ENCODE data around the gene SRCAP.

SRCAP gene

GRCh38 chr16:30750201-30750600 is 51.2 kb downstream of the SRCAP start:
- Mint-ChIP-seq H3K4me3 (peak overlapping the region; percentile 78), H3K27ac (no peak overlapping the region)

GRCh38 chr16:30750876-30751465 is 52.0 kb downstream of the SRCAP start:
- Mint-ChIP-seq H3K27me3 (no peaks in the 10 kb centered on the region), H3K9me3 (no peaks in the 10 kb centered on the region), H3K27ac (no peak overlapping the region), H3K4me1 (peaks cover 18% of the 10 kb centered on the region), H3K4me3 (no peak overlapping the region), H3K36me3 (no peaks in the 10 kb centered on the region)

More at GRCh38 chr16:30750201-30750600, 51.2 kb downstream of the SRCAP start:
- Mint-ChIP-seq H3K9me3 (no peaks in the 10 kb centered on the region), H3K36me3 (no peaks in the 10 kb centered on the region), H3K4me1 (peaks cover 18% of the 10 kb centered on the region), H3K27me3 (no peaks in the 10 kb centered on the region)

GRCh38 chr16:30753596-30753995 is 54.6 kb downstream of the SRCAP start:
- H3K4me1 Mint-ChIP-seq = peaks cover 10% of the 10 kb centered on the region
- H3K36me3 Mint-ChIP-seq = peaks cover 2% of the 10 kb centered on the region
- H3K4me3 Mint-ChIP-seq = no peak overlapping the region
- H3K27me3 Mint-ChIP-seq = no peaks in the 10 kb centered on the region
- H3K27ac Mint-ChIP-seq = no peak overlapping the region
- H3K9me3 Mint-ChIP-seq = no peaks in the 10 kb centered on the region

GRCh38 chr16:30755955-30756780 is 57.2 kb downstream of the SRCAP start:
- H3K4me3 Mint-ChIP-seq = no peak overlapping the region
- peaks cover 2% of the 10 kb centered on the region for H3K36me3 Mint-ChIP-seq
- H3K27ac Mint-ChIP-seq = no peak overlapping the region
- H3K27me3 Mint-ChIP-seq = no peaks in the 10 kb centered on the region
- no peaks in the 10 kb centered on the region for H3K9me3 Mint-ChIP-seq
- peaks cover 8% of the 10 kb centered on the region for H3K4me1 Mint-ChIP-seq

GRCh38 chr16:30756781-30757100 is 57.8 kb downstream of the SRCAP start:
- H3K4me1 Mint-ChIP-seq = peaks cover 9% of the 10 kb centered on the region
- H3K27me3 Mint-ChIP-seq = no peaks in the 10 kb centered on the region
- H3K9me3 Mint-ChIP-seq = no peaks in the 10 kb centered on the region
- H3K4me3 Mint-ChIP-seq = no peak overlapping the region
- H3K27ac Mint-ChIP-seq = no peak overlapping the region
- peaks cover 2% of the 10 kb centered on the region for H3K36me3 Mint-ChIP-seq

GRCh38 chr16:30757316-30757715 is 58.3 kb downstream of the SRCAP start:
- no peaks in the 10 kb centered on the region for H3K9me3 Mint-ChIP-seq
- H3K36me3 Mint-ChIP-seq = peaks cover 2% of the 10 kb centered on the region
- no peak overlapping the region for H3K27ac Mint-ChIP-seq
- H3K4me1 Mint-ChIP-seq = peaks cover 9% of the 10 kb centered on the region
- H3K27me3 Mint-ChIP-seq = no peaks in the 10 kb centered on the region
- H3K4me3 Mint-ChIP-seq = no peak overlapping the region

- peaks cover 2% of the 10 kb centered on the region for H3K36me3 Mint-ChIP-seq
- peak overlapping the region; percentile 46 for H3K27ac Mint-ChIP-seq
- peaks cover 22% of the 10 kb centered on the region for H3K4me1 Mint-ChIP-seq
- H3K4me3 Mint-ChIP-seq = peak overlapping the region; percentile 7
- H3K9me3 Mint-ChIP-seq = no peaks in the 10 kb centered on the region
- no peaks in the 10 kb centered on the region for H3K27me3 Mint-ChIP-seq
Measured at GRCh38 chr16:30758988-30759491, 60.1 kb downstream of the SRCAP start.

- Mint-ChIP-seq H3K9me3 (no peaks in the 10 kb centered on the region), H3K36me3 (peaks cover 2% of the 10 kb centered on the region), H3K27ac (no peak overlapping the region), H3K4me1 (peaks cover 22% of the 10 kb centered on the region), H3K27me3 (no peaks in the 10 kb centered on the region), H3K4me3 (peak overlapping the region; percentile 96)
Measured at GRCh38 chr16:30760001-30760559, 61.1 kb downstream of the SRCAP start.

GRCh38 chr16:30760577-30761426 is 61.8 kb downstream of the SRCAP start:
- Mint-ChIP-seq H3K4me1 (peaks cover 22% of the 10 kb centered on the region), H3K27ac (peak overlapping the region; percentile 80), H3K9me3 (no peaks in the 10 kb centered on the region), H3K27me3 (no peaks in the 10 kb centered on the region), H3K4me3 (peak overlapping the region; percentile 96), H3K36me3 (peaks cover 7% of the 10 kb centered on the region)

- Mint-ChIP-seq H3K9me3 (no peaks in the 10 kb centered on the region), H3K27me3 (no peaks in the 10 kb centered on the region), H3K4me3 (peak overlapping the region; percentile 96), H3K4me1 (peaks cover 22% of the 10 kb centered on the region), H3K36me3 (peaks cover 8% of the 10 kb centered on the region), H3K27ac (peak overlapping the region; percentile 88)
Measured at GRCh38 chr16:30761427-30761927, 62.5 kb downstream of the SRCAP start.

GRCh38 chr16:30761928-30762902 is 63.2 kb downstream of the SRCAP start, which contains the start of the genes CFAP119 and RNF40:
Gene CFAP119, minus strand, starts transcription at chr16:30762062. Its CDS starts 314 bp downstream, at chr16:30761748.
Gene RNF40, plus strand, starts transcription at chr16:30762322. Its CDS starts 224 bp downstream, at chr16:30762546.
- Mint-ChIP-seq H3K27me3 (no peaks in the 10 kb centered on the region), H3K27ac (peak within 1 kb of the TSS; percentile 88), H3K9me3 (no peaks in the 10 kb centered on the region), H3K36me3 (peaks cover 8% of the 10 kb centered on the region), H3K4me1 (peaks cover 22% of the 10 kb centered on the region), H3K4me3 (peak within 1 kb of the TSS; percentile 96)

- peak overlapping the region; percentile 96 for H3K4me3 Mint-ChIP-seq
- no peaks in the 10 kb centered on the region for H3K27me3 Mint-ChIP-seq
- no peaks in the 10 kb centered on the region for H3K9me3 Mint-ChIP-seq
- peaks cover 22% of the 10 kb centered on the region for H3K4me1 Mint-ChIP-seq
- peaks cover 9% of the 10 kb centered on the region for H3K36me3 Mint-ChIP-seq
- H3K27ac Mint-ChIP-seq = peak overlapping the region; percentile 88
Measured at GRCh38 chr16:30762991-30763725, 64.2 kb downstream of the SRCAP start.

GRCh38 chr16:30764086-30764485 is 65.1 kb downstream of the SRCAP start:
- H3K9me3 Mint-ChIP-seq = no peaks in the 10 kb centered on the region
- H3K4me3 Mint-ChIP-seq = peak overlapping the region; percentile 96
- no peaks in the 10 kb centered on the region for H3K27me3 Mint-ChIP-seq
- H3K36me3 Mint-ChIP-seq = peaks cover 12% of the 10 kb centered on the region
- peaks cover 22% of the 10 kb centered on the region for H3K4me1 Mint-ChIP-seq
- H3K27ac Mint-ChIP-seq = no peak overlapping the region
